H1 (cell line): Measurements from ENCODE around the gene GPR83. TPM values are rescaled to one million over a fixed set of nuclear protein-coding genes. Genes with fewer than 3 reads are reported as not detected.

Source experiments
- CTCF ChIA-PET: fragments of 300-600 bp; sonication (Branson Sonifier 250); formaldehyde crosslinking; loops from one replicate; lab custom pipeline; 2021; ENCODE audit not compliant: partially characterized antibody; lab: Charles Lee
- POLR2A ChIA-PET: fragments of 300-600 bp; sonication (Branson Sonifier 250); formaldehyde crosslinking; loops from one replicate; lab custom pipeline; 2021; ENCODE audit warnings: inconsistent platforms; ENCODE audit not compliant: partially characterized antibody; lab: Charles Lee
- DNase-seq, 2 experiments: peaks; one replicate each; pipeline versions ENCODE4 v3.0.0 to v3.0.0-alpha.2; 2010 to 2022; ENCODE audit warnings: low spot score in 2 of 2, low read depth in 1 of 2, mixed read lengths in 1 of 2
- FAIRE-seq: peaks from 2 replicates; lab custom pipeline; 2011; peaks lifted over from hg19 to GRCh38; lab: Jason Lieb, UNC
- H2AFZ ChIP-seq: 2 replicates; pipeline ENCODE4 v1.8.1; 2012; ENCODE audit warnings: low read length, inconsistent platforms
- H2AK5ac ChIP-seq: 2 replicates; pipeline ENCODE4 v1.6.1; 2013; ENCODE audit warnings: low read depth, low read length
- H2BK120ac ChIP-seq: replicated peaks from 2 replicates; pipeline ENCODE3; 2013; ENCODE audit warnings: low read depth, low read length, inconsistent platforms
- H2BK12ac ChIP-seq: 2 replicates; pipeline ENCODE4 v1.6.1; 2013; ENCODE audit warnings: low read depth, low read length
- H2BK15ac ChIP-seq: 2 replicates; pipeline ENCODE4 v1.6.1; 2013; ENCODE audit warnings: low read length
- H2BK20ac ChIP-seq: 2 replicates; pipeline ENCODE4 v1.6.1; 2013; ENCODE audit warnings: low read length
- H2BK5ac ChIP-seq: 2 replicates; pipeline ENCODE4 v1.6.1; 2013; ENCODE audit warnings: low read depth, low read length
- H3K14ac ChIP-seq: 2 replicates; pipeline ENCODE4 v1.6.1; 2013; ENCODE audit warnings: inconsistent platforms; ENCODE audit not compliant: insufficient read length
- H3K18ac ChIP-seq: 2 replicates; pipeline ENCODE4 v1.6.1; 2013; ENCODE audit warnings: low read length; ENCODE audit errors: extremely low read depth
- H3K23ac ChIP-seq: 2 replicates; pipeline ENCODE4 v1.6.1; 2013; ENCODE audit warnings: inconsistent platforms; ENCODE audit not compliant: insufficient read length
- H3K23me2 ChIP-seq: 2 replicates; pipeline ENCODE4 v1.6.1; 2013; ENCODE audit warnings: low read depth, low read length
- H3K27ac ChIP-seq: 2 replicates; pipeline ENCODE4 v1.6.1; 2011; ENCODE audit warnings: low read depth, low read length, inconsistent platforms
- H3K27me3 ChIP-seq, 4 experiments: replicated peaks in 1 of 4; 1 replicate in 1 of 4; 2 replicates in 3 of 4; pipeline versions ENCODE4 v1.6.1 to v1.8.1; 2011 to 2013; ENCODE audit warnings: low read length in 3 of 4, mild to moderate bottlenecking in 3 of 4, inconsistent platforms in 2 of 4, mixed read lengths in 2 of 4, moderate library complexity in 1 of 4; ENCODE audit not compliant: control insufficient read depth in 3 of 4, insufficient read depth in 3 of 4; ENCODE audit errors: extremely low read depth in 1 of 4
- H3K36me3 ChIP-seq, 4 experiments: 2 replicates each; pipeline versions ENCODE4 v1.6.1 to v1.8.1; 2011 to 2013; ENCODE audit warnings: mild to moderate bottlenecking in 4 of 4, low read length in 3 of 4, moderate library complexity in 2 of 4, control low read depth in 1 of 4, inconsistent platforms in 1 of 4; ENCODE audit not compliant: insufficient read depth in 4 of 4, control insufficient read depth in 2 of 4
- H3K4ac ChIP-seq: replicated peaks from 2 replicates; pipeline ENCODE3; 2013; ENCODE audit warnings: low read length, low read depth, mixed read lengths, inconsistent platforms; ENCODE audit not compliant: insufficient read length
- H3K4me1 ChIP-seq, 4 experiments: replicated peaks in 1 of 4; 1 replicate in 1 of 4; 2 replicates in 3 of 4; pipeline versions ENCODE4 v1.6.1 to v1.8.1; 2011 to 2013; ENCODE audit warnings: low read length in 3 of 4, inconsistent platforms in 2 of 4, mixed read lengths in 1 of 4; ENCODE audit not compliant: insufficient read depth in 4 of 4, control insufficient read depth in 3 of 4
- H3K4me2 ChIP-seq, 2 experiments: 2 replicates each; pipeline versions ENCODE4 v1.6.1 to v1.8.1; 2011 to 2013; ENCODE audit warnings: low read depth in 2 of 2, low read length in 2 of 2, control low read depth in 1 of 2, inconsistent platforms in 1 of 2, mild to moderate bottlenecking in 1 of 2; ENCODE audit not compliant: insufficient read depth in 1 of 2
- H3K4me3 ChIP-seq, 4 experiments: fragments of 200-600, 300-600 bp in 1 of 4; sonication (generic), shearing (Covaris generic), sonication (Bioruptor Twin) in 1 of 4; 2 replicates each; pipeline versions ENCODE4 v1.5.1 to v1.8.1; 2011 to 2016; ENCODE audit warnings: low read length in 4 of 4, low read depth in 3 of 4, control low read depth in 2 of 4, inconsistent platforms in 2 of 4, mild to moderate bottlenecking in 2 of 4, mixed read lengths in 1 of 4, moderate library complexity in 1 of 4; ENCODE audit not compliant: insufficient read depth in 2 of 4; ENCODE audit errors: extremely low read depth in 1 of 4
- H3K56ac ChIP-seq: replicated peaks from 2 replicates; pipeline ENCODE3; 2013; ENCODE audit warnings: low read depth, mild to moderate bottlenecking, mixed read lengths, low read length, inconsistent platforms; ENCODE audit not compliant: insufficient read length
- H3K79me1 ChIP-seq: 2 replicates; pipeline ENCODE4 v1.6.1; 2013; ENCODE audit warnings: low read depth, low read length, control low read depth
- H3K79me2 ChIP-seq, 2 experiments: 2 replicates each; pipeline versions ENCODE4 v1.6.1 to v1.8.1; 2012 to 2013; ENCODE audit warnings: low read length in 2 of 2, mild to moderate bottlenecking in 2 of 2, inconsistent platforms in 1 of 2; ENCODE audit not compliant: insufficient read depth in 2 of 2, control insufficient read depth in 1 of 2
- H3K9ac ChIP-seq, 4 experiments: replicated peaks in 1 of 4; 1 replicate in 1 of 4; 2 replicates in 3 of 4; pipeline versions ENCODE4 v1.6.1 to v1.8.1; 2011 to 2013; ENCODE audit warnings: low read depth in 3 of 4, low read length in 3 of 4, control low read depth in 2 of 4, mild to moderate bottlenecking in 2 of 4, moderate library complexity in 2 of 4, inconsistent platforms in 1 of 4; ENCODE audit errors: extremely low read depth in 1 of 4
- H3K9me3 ChIP-seq, 2 experiments: 2 replicates each; pipeline versions ENCODE4 v1.6.1 to v1.8.1; 2012 to 2013; ENCODE audit warnings: mild to moderate bottlenecking in 2 of 2, moderate library complexity in 2 of 2, control low read depth in 1 of 2, inconsistent platforms in 1 of 2, low read depth in 1 of 2, low read length in 1 of 2, mixed read lengths in 1 of 2; ENCODE audit not compliant: insufficient read depth in 2 of 2
- H4K20me1 ChIP-seq, 2 experiments: replicated peaks in 1 of 2; 2 replicates each; pipeline versions ENCODE3 to v1.8.1; 2011 to 2013; ENCODE audit warnings: inconsistent platforms in 2 of 2, low read length in 2 of 2, mild to moderate bottlenecking in 1 of 2; ENCODE audit not compliant: insufficient read depth in 2 of 2, control insufficient read depth in 1 of 2
- H4K5ac ChIP-seq: 2 replicates; pipeline ENCODE4 v1.6.1; 2013; ENCODE audit warnings: low read length, low read depth, mixed read lengths, inconsistent platforms; ENCODE audit not compliant: insufficient read length
- H4K8ac ChIP-seq: 2 replicates; pipeline ENCODE4 v1.8.0; 2013; ENCODE audit warnings: mild to moderate bottlenecking, moderate library complexity, low read length, inconsistent platforms; ENCODE audit not compliant: insufficient read depth; ENCODE audit errors: extremely low read depth
- H4K91ac ChIP-seq: replicated peaks from 2 replicates; pipeline ENCODE3; 2013; ENCODE audit warnings: low read length, mixed read lengths, inconsistent platforms; ENCODE audit not compliant: insufficient read length
- ATF3 ChIP-seq: IDR thresholded peaks from 2 replicates; pipeline ENCODE4 v1.6.1; 2011; ENCODE audit warnings: low read depth, mild to moderate bottlenecking, low read length; ENCODE audit not compliant: insufficient read depth
- BACH1 ChIP-seq: IDR thresholded peaks from 2 replicates; pipeline ENCODE4 v1.6.1; 2012; ENCODE audit warnings: low read length, improper control_type of control experiment
- NANOG ChIP-seq: IDR thresholded peaks from 2 replicates; pipeline ENCODE4 v1.6.1; 2011; ENCODE audit warnings: low read length, low read depth, mild to moderate bottlenecking, inconsistent platforms; ENCODE audit not compliant: insufficient read depth, poor library complexity, severe bottlenecking
- WGBS, 2 experiments: shearing (Covaris generic) in 1 of 2; methylation state at CpG; one replicate each; pipeline versions ENCODE4 v1.1.6 to v1.1.7; 2013 to 2015; ENCODE audit warnings: low lambda C conversion rate in 2 of 2, mixed read lengths in 2 of 2, inconsistent platforms in 1 of 2, low coverage in 1 of 2, missing lambda C conversion rate in 1 of 2; ENCODE audit not compliant: insufficient replicate concordance in 2 of 2, insufficient coverage in 1 of 2, insufficient read length in 1 of 2; ENCODE audit errors: extremely low coverage in 1 of 2, missing lambda C conversion rate in 1 of 2; 5-methylcytosine and 5-hydroxymethylcytosine counted together
- polyA plus RNA-seq, 7 experiments: library from polyadenylated mRNA; depleted of rRNA in 3 of 7; stranded (reverse) in 5 of 7; unstranded in 2 of 7; fragments of >200 nt in 5 of 7; fragments of 200-250 nt in 2 of 7; gene quantifications; 1 replicate in 5 of 7; 2 replicates in 1 of 7; 4 replicates in 1 of 7; pipeline versions ENCODE4 v1.2.1 to v1.2.3, GENCODE V29; 2011 to 2013; ENCODE audit warnings: missing spikeins in 2 of 7, mixed read lengths in 2 of 7
- total RNA-seq: library from RNA; stranded (reverse); fragmentation: NEBNext Ultra II Directional; extraction: Animal tissue kit (Norgen Biotek cat#: 25700); gene quantifications from 2 replicates; pipeline ENCODE4 v1.2.1, GENCODE V29; 2021

The GPR83 gene
- total and polyA plus RNA-seq, 2 of the 8 experiments (the other 6 are each of a cell fraction or from before 2014, with no cell fraction given): 0.30 to 1.5 TPM

GRCh38 chr11:94401773-94402265 lies 600 bp upstream of the GPR83 start:
- Histone ChIP-seq H2BK12ac (no peak overlapping the region), H4K91ac (no peak overlapping the region), H3K79me2 (no peaks in the 10 kb centered on the region), H3K56ac (no peak overlapping the region), H4K5ac (no peak overlapping the region), H2AFZ (peak overlapping the region; percentile 66; the same call in 1 of the 2 replicates), H3K4ac (peak overlapping the region; percentile 15), H2BK20ac (no peak overlapping the region), H3K79me1 (no peaks in the 10 kb centered on the region), H3K9ac (no peak overlapping the region), H2BK5ac (peak overlapping the region; percentile 3; the same call in 1 of the 2 replicates), H3K27me3 (peaks cover 9 to 32% (median 29%) of the 10 kb centered on the region in 4 experiments), H3K4me1 (peaks cover 0 to 2% (median 0%) of the 10 kb centered on the region in 4 experiments; a peak in 2 of 7 replicates), H2BK120ac (no peak overlapping the region), H2AK5ac (no peak overlapping the region), H4K20me1 (no peaks in the 10 kb centered on the region), H3K14ac (no peak overlapping the region), H4K8ac (no peak overlapping the region), H3K4me2 (peak overlapping the region; percentile 88 to 91), H3K27ac (no peak overlapping the region), H3K9me3 (no peaks in the 10 kb centered on the region), H3K23ac (no peak overlapping the region), H2BK15ac (no peak overlapping the region), H3K36me3 (no peaks in the 10 kb centered on the region), H3K23me2 (peaks cover 13% of the 10 kb centered on the region; the same call in 1 of the 2 replicates), H3K18ac (no peak overlapping the region), H3K4me3 (peak overlapping the region; percentile 32 to 66 (median 41))
- no peak for DNase-seq
- CTCF ChIA-PET: interaction anchor here (1.7 to 2.9 kb wide), 3 partner anchors 66 to 507 kb away, joined by 5 to 10 read pairs (median 6); no protein-coding TSS in a partner anchor
- TF ChIP-seq ATF3 (no peak), BACH1 (no peak), NANOG (no peak)
- POLR2A ChIA-PET: no interaction called here
- FAIRE-seq: no peak
- WGBS, 2 experiments: 61% methylated on average over 10 of the region's 10 CpGs; no CpG with 5 or more reads in 1 of the 2 experiments
